Natural killer cell (primary cell): ENCODE data around the gene NGEF. TPM values are rescaled to one million over a fixed set of nuclear protein-coding genes. Genes with fewer than 3 reads are reported as not detected.

Experiments
- ATAC-seq, 3 donors: fragments of 150-1000 bp in 2 of 3; fragments of 200-7000 bp in 1 of 3; cut with Tn5 transposase; 1 replicate in 1 of 3; 2 replicates in 2 of 3; pipeline ENCODE4 v1.10.0; 2021; ENCODE audit warnings: mild to moderate bottlenecking in 2 of 3, moderate library complexity in 2 of 3
- DNase-seq, 2 donors: peaks; one replicate each; pipeline versions ENCODE4 v3.0.0 to v3.0.0-alpha.2; 2013 to 2021; ENCODE audit warnings: mixed read lengths in 1 of 2
- H3K27ac ChIP-seq: one replicate; pipeline ENCODE4 v1.5.1; 2013; ENCODE audit warnings: mild to moderate bottlenecking, low read length
- H3K27me3 ChIP-seq: one replicate; pipeline ENCODE4 v1.6.1; 2013; ENCODE audit warnings: low read length; ENCODE audit not compliant: control insufficient read depth, insufficient read depth
- H3K36me3 ChIP-seq: one replicate; pipeline ENCODE4 v1.6.1; 2013; ENCODE audit warnings: low read length; ENCODE audit not compliant: control insufficient read depth, insufficient read depth
- H3K4me1 ChIP-seq: one replicate; pipeline ENCODE4 v1.6.1; 2013; ENCODE audit warnings: low read length; ENCODE audit not compliant: control insufficient read depth, insufficient read depth
- H3K4me3 ChIP-seq: one replicate; pipeline ENCODE4 v1.5.1; 2013; ENCODE audit warnings: low read length
- H3K9me3 ChIP-seq: one replicate; pipeline ENCODE4 v1.6.1; 2013; ENCODE audit warnings: low read length; ENCODE audit not compliant: control insufficient read depth, insufficient read depth
- H3K27ac Mint-ChIP-seq, 2 donors: one replicate each; pipeline ENCODE4 v1.8.0; 2022; ENCODE audit warnings: mild to moderate bottlenecking in 2 of 2, mixed read lengths in 2 of 2, moderate library complexity in 1 of 2
- H3K27me3 Mint-ChIP-seq, 2 donors: one replicate each; pipeline ENCODE4 v1.8.0; 2022; ENCODE audit warnings: low read depth in 2 of 2, mixed read lengths in 2 of 2
- H3K36me3 Mint-ChIP-seq: one replicate; pipeline ENCODE4 v1.8.0; 2022; ENCODE audit warnings: mixed read lengths
- H3K4me1 Mint-ChIP-seq, 2 donors: one replicate each; pipeline ENCODE4 v1.8.0; 2022; ENCODE audit warnings: mixed read lengths in 2 of 2
- H3K4me3 Mint-ChIP-seq: one replicate; pipeline ENCODE4 v1.8.0; 2022; ENCODE audit warnings: mild to moderate bottlenecking, moderate library complexity, mixed read lengths
- H3K9me3 Mint-ChIP-seq, 2 donors: one replicate each; pipeline ENCODE4 v1.8.0; 2022; ENCODE audit warnings: mixed read lengths in 2 of 2
- WGBS: methylation state at CpG from one replicate; pipeline ENCODE4 v1.1.7; 2013; ENCODE audit warnings: missing lambda C conversion rate; ENCODE audit not compliant: insufficient coverage; 5-methylcytosine and 5-hydroxymethylcytosine counted together
- intact Hi-C: fragments of 100-400 bp; cut with micrococcal nuclease; formaldehyde crosslinking; loops from one replicate; pipeline ENCODE4 v1.14.2; 2022
- total RNA-seq, 4 donors: library from RNA; stranded (reverse); fragments of 120-200 nt in 1 of 4; gene quantifications; one replicate each; pipeline versions ENCODE4 v1.2.3 to v1.2.4, GENCODE V29; 2013 to 2022
- TF ChIP-seq, protein P1 (sequence below): fragments of 200-600 bp; IDR thresholded peaks from one replicate; pipeline ENCODE4 v1.8.0; 2022; ENCODE audit warnings: antibody characterized with exemption

The NGEF gene
- total RNA-seq, 3 donors from 2014 or later (not counting 1 experiment from before 2014, with no cell fraction given), result not detected

DNA sequence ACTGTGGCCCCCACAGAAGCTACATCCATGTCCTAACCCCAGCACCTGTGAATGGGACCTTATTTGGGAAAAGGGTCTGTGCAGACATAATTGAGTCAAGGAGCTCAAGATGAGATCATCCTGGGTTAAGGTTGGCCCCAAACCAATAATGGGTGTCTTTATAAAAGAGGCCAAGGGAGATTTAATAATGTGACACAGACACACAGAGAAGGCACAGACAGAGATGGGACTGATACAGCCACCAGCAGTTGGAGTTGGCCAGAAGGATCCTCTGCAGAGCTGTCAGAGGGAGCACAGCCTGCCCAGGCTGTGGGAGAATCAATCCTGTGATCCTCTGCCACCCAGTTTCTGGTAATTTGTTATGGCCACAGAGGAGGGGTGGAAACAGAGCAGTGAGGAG is 116.9 kb downstream of the NGEF start:
- DNase-seq (no peak), ATAC-seq (no peak)
- H3K9me3 ChIP-seq, result no peaks in the 10 kb centered on the region
- Mint-ChIP-seq H3K4me1 (peaks cover 0 to under 1% of the 10 kb centered on the region in 2 donors), H3K27ac (no peak overlapping the region), H3K4me3 (no peak overlapping the region), H3K9me3 (no peaks in the 10 kb centered on the region), H3K27me3 (peaks cover 0 to 3% of the 10 kb centered on the region in 2 donors), H3K36me3 (no peaks in the 10 kb centered on the region)
- no peaks in the 10 kb centered on the region for H3K27me3 ChIP-seq
- TF ChIP-seq, protein P1, sequence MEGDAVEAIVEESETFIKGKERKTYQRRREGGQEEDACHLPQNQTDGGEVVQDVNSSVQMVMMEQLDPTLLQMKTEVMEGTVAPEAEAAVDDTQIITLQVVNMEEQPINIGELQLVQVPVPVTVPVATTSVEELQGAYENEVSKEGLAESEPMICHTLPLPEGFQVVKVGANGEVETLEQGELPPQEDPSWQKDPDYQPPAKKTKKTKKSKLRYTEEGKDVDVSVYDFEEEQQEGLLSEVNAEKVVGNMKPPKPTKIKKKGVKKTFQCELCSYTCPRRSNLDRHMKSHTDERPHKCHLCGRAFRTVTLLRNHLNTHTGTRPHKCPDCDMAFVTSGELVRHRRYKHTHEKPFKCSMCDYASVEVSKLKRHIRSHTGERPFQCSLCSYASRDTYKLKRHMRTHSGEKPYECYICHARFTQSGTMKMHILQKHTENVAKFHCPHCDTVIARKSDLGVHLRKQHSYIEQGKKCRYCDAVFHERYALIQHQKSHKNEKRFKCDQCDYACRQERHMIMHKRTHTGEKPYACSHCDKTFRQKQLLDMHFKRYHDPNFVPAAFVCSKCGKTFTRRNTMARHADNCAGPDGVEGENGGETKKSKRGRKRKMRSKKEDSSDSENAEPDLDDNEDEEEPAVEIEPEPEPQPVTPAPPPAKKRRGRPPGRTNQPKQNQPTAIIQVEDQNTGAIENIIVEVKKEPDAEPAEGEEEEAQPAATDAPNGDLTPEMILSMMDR, result no peak
- H3K4me1 ChIP-seq, result no peaks in the 10 kb centered on the region
- no peak overlapping the region for H3K4me3 ChIP-seq
- H3K27ac ChIP-seq, result no peak overlapping the region
- H3K36me3 ChIP-seq, result no peaks in the 10 kb centered on the region
- intact Hi-C loops, result no loop called here

DNA sequence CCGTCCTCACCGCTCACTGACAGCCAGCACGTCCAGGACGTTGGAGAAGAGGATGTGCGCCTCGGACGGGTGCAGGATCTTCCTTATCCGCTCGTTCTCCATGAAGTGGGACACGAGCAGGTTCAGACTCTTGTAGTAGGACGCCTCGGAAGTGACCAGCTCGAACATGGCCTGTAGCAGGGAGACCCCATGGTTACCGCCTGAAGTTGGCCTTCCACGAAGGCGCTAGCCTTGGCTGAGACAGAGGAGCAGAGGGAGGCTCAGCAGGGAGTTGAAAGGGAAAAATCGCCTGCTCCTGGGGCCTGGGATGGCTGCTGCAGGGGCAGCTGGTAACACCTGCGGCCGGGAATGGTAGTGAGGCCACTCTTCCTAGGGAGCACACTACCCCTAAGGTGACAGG is 118.3 kb downstream of the NGEF start:
- no peak for ATAC-seq
- Mint-ChIP-seq H3K27ac (no peak overlapping the region), H3K9me3 (no peaks in the 10 kb centered on the region), H3K4me3 (no peak overlapping the region), H3K27me3 (peaks cover 0 to 6% of the 10 kb centered on the region in 2 donors), H3K4me1 (peaks cover 0 to 4% of the 10 kb centered on the region in 2 donors), H3K36me3 (no peaks in the 10 kb centered on the region)
- TF ChIP-seq, protein P1, result no peak
- Histone ChIP-seq H3K9me3 (no peaks in the 10 kb centered on the region), H3K36me3 (no peaks in the 10 kb centered on the region), H3K4me3 (no peak overlapping the region), H3K27ac (no peak overlapping the region), H3K4me1 (no peaks in the 10 kb centered on the region), H3K27me3 (no peaks in the 10 kb centered on the region)
- 91% methylated on average over 19 of the region's 19 CpGs for WGBS
- intact Hi-C loops, result no loop called here
- no peak for DNase-seq

DNA sequence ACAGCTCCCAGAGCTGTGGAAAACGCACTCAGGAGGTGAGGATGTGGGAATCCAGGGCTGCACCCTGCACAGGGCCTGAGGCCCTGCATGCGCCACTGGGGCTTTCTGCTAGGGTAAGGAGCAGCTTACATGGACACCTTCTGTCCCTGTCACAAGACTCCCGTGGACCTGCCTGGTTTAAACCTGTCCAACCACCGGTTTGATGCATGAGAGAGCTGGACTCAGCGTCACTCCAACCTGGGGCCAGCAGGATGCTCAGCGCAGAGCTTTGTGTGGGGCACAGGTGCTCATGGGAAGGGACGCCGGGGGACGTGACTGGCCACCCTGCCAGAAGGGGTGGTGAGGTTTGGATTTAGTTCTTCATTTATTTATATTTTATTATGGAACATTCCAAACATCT is 118.8 kb downstream of the NGEF start:
- no peaks in the 10 kb centered on the region for H3K9me3 ChIP-seq
- no peak for ATAC-seq
- intact Hi-C loops, result no loop called here
- no peak overlapping the region for H3K4me3 ChIP-seq
- no peaks in the 10 kb centered on the region for H3K36me3 ChIP-seq
- Mint-ChIP-seq H3K27ac (no peak overlapping the region), H3K9me3 (no peaks in the 10 kb centered on the region), H3K4me3 (no peak overlapping the region), H3K36me3 (no peaks in the 10 kb centered on the region), H3K4me1 (peaks cover 0 to 4% of the 10 kb centered on the region in 2 donors), H3K27me3 (peaks cover 0 to 6% of the 10 kb centered on the region in 2 donors)
- WGBS, result 94% methylated on average over 6 of the region's 9 CpGs
- no peaks in the 10 kb centered on the region for H3K4me1 ChIP-seq
- no peaks in the 10 kb centered on the region for H3K27me3 ChIP-seq
- TF ChIP-seq, protein P1, result no peak
- DNase-seq, result no peak
- no peak overlapping the region for H3K27ac ChIP-seq

DNA sequence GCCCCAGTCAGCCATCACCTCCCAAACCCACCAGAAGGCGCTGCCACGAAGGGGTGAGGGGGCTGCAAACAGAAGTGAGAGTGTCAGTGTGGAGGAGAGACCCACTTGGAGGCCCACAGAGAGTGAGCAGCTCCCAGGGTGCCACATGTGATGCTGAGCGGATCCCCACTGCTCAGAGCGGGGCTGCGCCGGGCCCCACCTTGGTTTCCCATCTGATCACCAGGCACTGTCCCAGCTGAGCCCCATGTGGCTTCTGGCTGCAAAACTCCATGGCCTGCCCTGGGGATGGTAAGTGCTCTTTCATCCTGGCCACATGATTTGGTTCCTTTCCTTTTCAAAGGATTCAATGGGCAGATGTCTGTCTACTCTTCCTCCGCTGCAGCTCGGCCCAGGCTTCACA is 119.2 kb downstream of the NGEF start:
- DNase-seq, result no peak
- Histone ChIP-seq H3K4me3 (no peak overlapping the region), H3K4me1 (no peaks in the 10 kb centered on the region), H3K27me3 (no peaks in the 10 kb centered on the region), H3K27ac (no peak overlapping the region), H3K9me3 (no peaks in the 10 kb centered on the region), H3K36me3 (no peaks in the 10 kb centered on the region)
- intact Hi-C loops, result no loop called here
- Mint-ChIP-seq H3K27ac (no peak overlapping the region), H3K27me3 (peaks cover 0 to 6% of the 10 kb centered on the region in 2 donors), H3K9me3 (no peaks in the 10 kb centered on the region), H3K36me3 (no peaks in the 10 kb centered on the region), H3K4me1 (peaks cover 0 to 4% of the 10 kb centered on the region in 2 donors), H3K4me3 (no peak overlapping the region)
- WGBS, result 94% methylated on average over 8 of the region's 8 CpGs
- TF ChIP-seq, protein P1, result no peak
- no peak for ATAC-seq
